HS-27A (cell line): Measurements from ENCODE around the gene RTN4RL2.

Experiments
- DNase-seq: peaks from one replicate; pipeline ENCODE4 v3.0.0-alpha.2; 2012; ENCODE audit warnings: low read depth, missing footprints

RTN4RL2 gene

DNA sequence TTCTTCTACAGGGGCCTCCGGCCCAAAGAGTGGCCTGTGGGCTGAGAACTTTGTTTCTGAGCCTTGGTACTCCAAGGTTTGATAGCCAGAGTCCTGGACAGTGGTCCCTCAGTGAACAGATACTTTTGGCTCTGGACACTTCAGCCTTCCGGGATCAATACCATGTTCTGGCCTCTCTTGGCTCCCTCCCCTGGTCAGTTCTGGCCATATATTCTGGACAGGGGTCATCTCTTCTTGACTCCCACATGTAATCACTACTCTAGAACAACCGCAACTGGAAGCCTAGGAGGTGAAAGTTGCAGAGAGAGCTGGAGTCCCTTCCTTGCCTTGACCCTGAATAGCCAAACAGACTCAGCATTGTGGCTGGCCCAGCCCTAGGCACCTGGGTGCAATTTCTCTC is 2.3 kb downstream of the RTN4RL2 start:
- DNase-seq = no peak

DNA sequence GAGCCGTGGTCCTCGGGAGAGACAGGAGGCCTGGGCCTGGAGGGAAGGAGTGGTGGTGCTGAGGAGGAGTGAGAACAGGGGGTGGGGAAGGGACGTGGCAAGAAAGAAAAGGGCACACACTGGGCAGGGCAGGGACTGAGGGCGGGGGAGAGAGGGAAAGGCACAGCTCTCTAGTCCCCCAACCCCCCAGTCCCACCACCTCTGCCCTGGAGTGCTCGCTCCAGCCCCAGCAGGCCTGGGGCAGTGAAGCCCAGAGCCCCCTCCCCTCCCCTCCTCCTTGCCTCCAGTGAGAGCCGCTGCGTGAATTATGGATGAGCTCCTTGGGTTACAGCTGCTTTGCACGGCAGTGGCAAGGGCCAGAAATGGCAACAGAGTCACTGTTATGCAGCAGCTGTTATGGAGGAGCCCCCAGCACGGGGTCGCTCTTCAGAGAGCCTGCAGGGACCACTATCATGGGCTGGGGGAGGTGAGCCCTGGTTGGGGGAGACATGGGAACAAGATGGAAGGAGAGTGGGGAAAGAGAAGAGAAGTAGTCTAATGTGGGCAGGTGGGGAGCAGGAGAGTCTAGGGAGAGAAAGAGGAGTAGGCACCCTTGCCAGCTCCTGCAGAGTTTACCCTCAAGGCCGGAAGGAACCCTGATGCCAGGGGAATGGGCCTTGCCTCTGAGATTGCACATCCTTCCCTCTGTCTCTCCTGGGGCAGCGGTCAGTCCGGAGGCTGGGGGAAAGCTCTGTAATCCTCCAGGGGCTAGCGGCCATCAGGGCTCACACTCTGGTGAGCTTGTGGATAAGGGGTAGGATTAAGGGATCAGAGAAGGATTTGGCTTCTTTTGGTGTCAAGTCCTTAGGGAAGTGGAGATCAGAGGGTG is 3.6 kb downstream of the RTN4RL2 start:
- DNase-seq = no peak

DNA sequence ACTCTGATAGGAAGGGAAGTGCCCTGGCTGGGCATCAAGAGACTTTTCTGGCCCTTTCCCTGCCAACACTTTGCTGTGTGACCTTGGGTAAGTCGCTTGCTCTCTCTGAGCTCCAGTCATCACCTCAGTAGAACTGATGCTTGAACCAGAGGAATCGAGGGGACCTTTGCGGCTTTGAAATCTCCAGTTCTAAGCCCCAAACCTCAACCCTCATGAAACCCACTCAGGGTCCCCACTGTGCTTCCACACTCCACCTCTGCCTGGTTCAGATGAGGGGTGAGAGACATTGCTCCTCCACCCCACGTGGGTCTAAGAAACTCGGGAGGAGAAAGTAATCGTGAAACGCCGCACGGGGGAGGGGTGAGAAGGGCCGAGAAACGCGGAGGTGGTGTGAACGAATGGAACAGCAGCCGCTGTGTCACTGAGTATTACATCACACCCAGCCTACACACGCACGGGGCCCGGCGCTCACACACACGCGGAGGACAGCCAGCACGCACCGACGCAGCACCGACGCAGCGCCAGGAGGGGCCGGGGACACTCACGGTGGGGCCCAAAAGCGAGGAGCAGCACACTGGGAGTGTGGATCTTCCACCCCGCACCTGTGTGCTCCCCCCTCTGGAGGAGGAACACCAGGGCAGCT is 4.3 kb downstream of the RTN4RL2 start:
- no peak for DNase-seq

DNA sequence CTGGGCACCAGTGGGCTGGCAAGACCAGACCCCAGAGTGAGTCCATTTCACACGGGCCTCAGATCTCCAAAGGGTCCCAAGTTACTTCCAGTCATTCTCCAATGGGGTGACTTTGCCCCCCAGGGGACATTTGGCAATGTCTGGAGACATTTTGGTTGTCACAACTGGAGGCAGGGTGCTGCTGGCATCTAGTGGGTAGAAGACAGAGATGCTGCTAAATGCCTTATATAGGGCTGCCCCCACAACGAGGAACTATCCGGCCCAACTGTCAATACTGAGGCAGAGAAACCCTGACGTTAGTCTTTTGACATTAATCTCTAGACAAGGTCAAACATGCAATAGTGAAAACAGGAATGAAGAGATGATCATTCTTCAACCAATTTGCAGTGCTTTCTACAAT is 6.4 kb downstream of the RTN4RL2 start:
- DNase-seq = no peak

DNA sequence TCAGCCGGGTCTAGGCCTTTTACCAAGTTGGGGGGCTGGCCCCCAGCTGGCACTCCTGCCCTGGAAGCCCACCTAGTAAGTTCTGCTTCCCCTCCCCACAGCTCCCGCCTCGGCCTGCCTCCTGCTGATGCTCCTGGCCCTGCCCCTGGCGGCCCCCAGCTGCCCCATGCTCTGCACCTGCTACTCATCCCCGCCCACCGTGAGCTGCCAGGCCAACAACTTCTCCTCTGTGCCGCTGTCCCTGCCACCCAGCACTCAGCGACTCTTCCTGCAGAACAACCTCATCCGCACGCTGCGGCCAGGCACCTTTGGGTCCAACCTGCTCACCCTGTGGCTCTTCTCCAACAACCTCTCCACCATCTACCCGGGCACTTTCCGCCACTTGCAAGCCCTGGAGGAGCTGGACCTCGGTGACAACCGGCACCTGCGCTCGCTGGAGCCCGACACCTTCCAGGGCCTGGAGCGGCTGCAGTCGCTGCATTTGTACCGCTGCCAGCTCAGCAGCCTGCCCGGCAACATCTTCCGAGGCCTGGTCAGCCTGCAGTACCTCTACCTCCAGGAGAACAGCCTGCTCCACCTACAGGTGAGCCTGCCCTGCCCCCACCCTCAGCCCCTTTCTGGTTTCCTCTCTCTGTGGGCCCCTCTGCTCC is 7.3 kb downstream of the RTN4RL2 start:
- DNase-seq = no peak

DNA sequence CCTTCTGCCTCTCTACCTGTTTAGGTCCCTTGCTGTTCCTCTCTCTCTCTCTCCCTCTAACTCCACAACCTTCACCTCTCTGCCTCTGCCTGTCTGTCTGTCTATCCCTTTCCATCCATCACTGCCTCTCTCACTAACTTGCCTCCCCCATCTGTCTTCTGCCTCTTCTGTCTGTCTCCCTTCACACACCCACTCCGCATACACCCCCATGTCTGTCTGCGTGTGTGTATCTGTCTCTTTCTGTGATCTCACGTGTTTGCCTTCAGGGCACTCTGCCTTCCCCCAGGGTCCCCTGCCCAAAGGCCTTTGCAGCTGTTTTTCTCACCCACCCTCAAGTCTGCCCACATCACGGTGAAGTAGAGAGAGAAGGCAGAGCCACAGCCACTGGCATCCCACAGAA is 7.9 kb downstream of the RTN4RL2 start:
- DNase-seq = no peak

DNA sequence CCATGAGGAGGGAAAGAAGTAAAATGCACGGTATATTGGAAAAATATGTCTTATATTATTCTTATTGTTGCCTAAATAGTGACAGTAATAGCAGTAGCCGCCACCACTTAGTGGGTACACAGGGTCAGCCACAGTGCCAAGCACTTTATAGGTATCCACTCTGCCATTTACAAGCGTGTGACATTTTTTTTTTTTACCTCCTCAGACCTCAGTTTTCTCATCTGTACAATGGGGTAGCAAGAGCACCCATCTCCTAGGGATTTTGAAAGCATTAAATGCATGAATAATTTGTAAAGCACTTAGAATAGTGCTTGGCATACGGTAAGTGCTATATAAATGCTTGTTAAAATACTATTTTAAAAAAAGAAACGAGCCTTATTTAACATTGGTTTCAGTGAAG is 8.9 kb downstream of the RTN4RL2 start:
- no peak for DNase-seq

DNA sequence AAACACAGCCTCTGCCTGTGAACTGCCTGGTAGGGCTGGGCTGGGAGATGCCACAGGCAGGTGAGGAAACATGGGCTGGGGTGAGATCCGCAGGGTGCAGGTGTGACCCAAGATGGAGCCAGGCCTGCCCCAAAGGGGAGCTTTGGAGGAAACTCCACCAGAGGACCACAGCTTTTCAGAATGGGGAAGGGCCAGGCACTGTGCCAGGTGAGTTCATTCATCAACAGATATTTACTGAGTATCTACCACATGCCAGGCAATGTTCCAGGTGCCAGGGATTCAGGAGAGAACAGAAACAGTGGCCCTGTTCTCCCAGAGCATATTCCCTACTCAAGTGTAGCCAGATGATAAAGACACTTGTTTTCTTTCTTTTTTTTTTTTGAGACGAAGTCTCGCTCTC is 11.2 kb downstream of the RTN4RL2 start:
- no peak for DNase-seq

DNA sequence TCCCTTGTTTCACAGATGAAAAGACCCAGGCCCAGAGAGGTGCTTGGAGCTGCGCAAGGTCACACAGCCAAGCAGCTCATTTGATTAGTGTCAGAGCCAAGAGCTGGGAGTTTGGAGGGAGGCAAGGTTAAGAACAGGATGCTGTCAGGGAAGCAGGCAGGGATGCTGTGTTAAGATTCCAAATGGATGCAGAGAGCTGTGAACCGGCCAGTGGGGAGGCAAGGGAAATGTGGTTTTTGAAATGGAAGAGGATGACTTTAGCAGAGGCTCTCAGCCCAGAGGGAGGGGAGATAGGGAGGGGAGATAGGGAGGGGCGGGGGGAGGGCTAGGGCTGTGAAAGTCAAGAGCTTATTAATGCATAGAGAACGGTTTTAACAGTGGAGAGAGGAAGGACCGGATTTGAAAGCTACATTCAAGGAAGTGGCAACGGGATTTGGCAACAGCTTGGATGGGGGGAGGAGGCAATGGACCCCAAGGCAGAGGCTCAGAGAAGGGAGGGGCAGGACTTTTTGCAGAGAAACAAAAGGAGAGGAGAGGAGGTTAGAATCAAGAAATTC is 13.0 kb downstream of the RTN4RL2 start:
- no peak for DNase-seq

DNA sequence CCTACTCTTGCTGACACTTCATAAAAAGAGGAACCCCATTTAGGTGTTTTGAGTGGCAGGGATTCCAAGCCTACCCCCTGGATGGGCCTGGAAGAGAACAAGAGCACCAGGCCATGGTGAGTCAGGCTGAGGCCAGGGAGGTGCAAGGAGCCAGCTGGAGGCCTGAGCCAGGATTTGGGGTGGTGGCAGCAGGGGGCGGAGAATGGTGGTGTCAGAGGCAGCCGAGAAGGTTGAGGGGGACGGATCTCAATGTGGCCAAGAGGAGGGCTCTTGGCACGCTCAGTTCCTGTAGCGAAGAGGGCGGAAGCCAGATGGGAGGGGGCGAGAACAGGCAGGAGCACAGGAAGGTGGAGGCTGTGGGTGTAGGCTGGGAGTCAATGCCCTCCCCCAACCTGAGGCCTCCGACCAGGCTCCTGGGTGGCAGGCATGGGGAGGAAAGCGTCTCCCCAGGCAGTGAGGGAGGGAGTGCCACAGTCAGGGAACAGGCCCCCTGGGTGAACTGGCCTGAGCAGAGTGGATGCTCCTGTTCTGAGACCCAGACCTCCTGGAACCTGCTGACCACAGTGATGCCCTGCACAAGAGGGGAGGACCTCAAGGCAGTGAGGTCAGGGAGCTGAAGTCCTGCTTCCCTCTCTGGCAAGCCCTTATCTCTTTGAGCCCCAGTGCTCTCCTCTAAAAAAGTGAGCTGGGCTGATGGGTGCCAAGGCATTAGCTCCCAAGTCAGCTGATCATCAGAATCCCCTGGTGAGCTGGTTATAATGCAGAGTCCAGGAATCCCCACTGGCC is 13.9 kb downstream of the RTN4RL2 start:
- DNase-seq = no peak

DNA sequence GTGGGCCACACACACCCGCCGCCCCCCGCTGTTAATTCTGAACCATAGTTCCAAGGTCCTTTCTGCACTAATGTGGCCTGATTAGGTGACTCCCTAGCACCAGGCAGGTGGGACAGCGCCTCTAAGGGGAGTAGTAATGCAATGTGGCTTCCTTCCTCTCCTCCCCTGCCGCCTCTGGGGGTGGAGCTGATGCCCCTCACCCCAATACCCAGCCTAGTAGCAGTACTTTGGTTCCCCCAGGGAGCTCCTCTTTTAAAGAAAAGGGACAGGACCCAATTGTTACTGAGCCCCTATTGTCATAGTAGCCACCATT is 14.4 kb downstream of the RTN4RL2 start:
- no peak for DNase-seq

DNA sequence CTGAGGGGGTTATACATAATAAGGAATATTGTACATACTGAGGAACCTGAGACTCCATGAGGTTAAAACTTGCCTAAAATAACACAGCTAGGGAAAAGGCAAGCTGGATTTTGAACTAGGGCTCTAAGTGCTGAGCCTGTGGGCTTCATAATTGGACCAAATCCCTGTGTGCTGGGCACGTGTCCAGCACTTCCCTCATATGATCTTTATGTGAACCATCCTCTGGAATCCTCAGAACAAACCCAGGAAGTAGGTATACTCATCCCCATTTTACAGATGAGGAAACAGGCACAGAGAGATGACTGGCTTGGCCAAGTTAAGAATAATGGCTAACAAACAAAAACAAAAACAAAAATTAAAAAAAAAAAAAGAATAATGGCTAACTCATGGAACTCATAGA is 14.9 kb downstream of the RTN4RL2 start:
- no peak for DNase-seq

DNA sequence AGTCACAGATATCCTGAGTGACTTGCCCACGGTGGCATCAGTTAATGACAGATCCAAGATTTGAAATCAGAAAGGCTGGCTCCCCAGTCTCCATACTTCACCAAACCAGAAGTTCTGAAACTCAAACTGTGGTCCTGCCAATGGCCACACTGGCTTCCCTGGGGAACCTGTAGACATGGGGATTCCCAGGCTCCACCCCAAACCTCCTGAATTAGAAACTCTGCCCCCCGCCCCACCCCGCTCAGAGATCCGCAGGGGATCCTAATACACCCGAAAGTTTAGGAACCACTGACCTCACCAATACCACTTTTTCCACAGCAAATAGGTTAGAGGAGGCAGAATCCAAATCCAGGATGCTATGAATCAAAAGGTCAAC is 15.3 kb downstream of the RTN4RL2 start:
- DNase-seq = no peak

DNA sequence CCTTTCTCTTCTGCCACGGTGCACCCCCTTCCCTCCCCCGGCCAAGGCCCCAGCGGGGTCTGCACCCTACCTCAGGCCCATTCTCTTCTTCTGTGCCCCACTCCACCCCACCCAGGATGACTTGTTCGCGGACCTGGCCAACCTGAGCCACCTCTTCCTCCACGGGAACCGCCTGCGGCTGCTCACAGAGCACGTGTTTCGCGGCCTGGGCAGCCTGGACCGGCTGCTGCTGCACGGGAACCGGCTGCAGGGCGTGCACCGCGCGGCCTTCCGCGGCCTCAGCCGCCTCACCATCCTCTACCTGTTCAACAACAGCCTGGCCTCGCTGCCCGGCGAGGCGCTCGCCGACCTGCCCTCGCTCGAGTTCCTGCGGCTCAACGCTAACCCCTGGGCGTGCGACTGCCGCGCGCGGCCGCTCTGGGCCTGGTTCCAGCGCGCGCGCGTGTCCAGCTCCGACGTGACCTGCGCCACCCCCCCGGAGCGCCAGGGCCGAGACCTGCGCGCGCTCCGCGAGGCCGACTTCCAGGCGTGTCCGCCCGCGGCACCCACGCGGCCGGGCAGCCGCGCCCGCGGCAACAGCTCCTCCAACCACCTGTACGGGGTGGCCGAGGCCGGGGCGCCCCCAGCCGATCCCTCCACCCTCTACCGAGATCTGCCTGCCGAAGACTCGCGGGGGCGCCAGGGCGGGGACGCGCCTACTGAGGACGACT is 15.9 kb downstream of the RTN4RL2 start:
- DNase-seq = no peak

DNA sequence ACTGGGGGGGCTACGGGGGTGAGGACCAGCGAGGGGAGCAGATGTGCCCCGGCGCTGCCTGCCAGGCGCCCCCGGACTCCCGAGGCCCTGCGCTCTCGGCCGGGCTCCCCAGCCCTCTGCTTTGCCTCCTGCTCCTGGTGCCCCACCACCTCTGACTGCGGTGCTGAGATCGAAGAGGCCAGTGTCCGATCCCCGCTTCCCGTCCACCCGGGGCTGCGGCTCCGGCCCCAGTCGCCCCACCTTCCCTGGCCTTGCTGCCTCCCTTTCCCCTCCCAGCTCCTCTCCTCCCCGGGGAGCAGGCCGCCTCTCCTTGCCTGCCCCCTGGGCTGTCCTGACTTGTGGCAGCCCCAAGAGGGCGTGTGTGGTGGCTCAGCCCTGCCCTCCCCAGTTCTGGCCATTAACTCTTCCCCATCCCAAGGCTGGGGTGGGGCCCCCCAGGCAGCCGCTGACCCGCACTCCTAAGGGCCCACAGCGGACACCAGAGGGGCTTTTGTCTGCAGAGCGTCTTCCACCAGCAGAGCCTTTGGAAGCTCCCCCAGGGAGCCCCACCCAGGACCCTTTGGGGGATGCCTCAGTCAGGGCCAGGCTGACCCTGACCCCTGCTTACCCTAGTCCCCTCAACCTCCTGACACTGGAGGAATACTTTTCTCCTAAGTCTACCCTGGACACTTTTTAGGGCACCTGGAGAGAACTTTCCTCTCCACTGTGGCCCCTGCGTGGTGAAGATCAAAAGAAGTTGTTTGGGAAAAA is 16.6 kb downstream of the RTN4RL2 start:
- no peak for DNase-seq

DNA sequence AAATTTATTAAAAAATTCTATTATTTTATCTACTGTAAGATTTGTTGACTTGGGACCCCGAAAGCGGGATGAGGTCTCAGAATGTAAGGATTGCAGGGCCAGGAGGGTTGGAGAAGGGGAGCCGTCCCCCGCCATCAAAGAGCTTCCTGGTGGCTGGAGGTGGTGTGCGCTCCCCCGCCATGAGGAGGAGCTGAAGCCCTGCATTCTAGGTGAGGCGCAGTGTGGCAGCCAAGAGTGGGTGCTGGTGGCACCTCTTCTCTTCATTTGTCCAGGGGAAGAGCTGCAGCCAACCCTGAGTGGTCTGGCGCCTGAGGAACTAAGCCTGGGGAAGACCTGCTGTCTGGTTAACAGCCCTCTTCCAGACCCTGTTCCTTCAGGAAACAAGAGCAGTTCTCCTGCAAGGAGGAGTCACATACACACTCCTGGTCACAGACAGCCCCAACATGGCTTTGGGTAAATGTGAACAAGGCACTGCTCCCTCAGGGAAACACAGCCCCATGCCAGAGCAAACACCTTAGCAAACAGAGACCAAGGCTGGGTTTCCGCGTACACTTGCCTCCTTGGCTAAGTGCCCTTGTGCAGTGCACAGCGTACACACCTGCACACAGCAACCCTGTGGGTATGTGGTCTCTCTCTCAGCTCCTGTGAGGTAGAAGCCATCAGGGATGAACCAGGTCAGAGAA is 17.3 kb downstream of the RTN4RL2 start:
- no peak for DNase-seq

DNA sequence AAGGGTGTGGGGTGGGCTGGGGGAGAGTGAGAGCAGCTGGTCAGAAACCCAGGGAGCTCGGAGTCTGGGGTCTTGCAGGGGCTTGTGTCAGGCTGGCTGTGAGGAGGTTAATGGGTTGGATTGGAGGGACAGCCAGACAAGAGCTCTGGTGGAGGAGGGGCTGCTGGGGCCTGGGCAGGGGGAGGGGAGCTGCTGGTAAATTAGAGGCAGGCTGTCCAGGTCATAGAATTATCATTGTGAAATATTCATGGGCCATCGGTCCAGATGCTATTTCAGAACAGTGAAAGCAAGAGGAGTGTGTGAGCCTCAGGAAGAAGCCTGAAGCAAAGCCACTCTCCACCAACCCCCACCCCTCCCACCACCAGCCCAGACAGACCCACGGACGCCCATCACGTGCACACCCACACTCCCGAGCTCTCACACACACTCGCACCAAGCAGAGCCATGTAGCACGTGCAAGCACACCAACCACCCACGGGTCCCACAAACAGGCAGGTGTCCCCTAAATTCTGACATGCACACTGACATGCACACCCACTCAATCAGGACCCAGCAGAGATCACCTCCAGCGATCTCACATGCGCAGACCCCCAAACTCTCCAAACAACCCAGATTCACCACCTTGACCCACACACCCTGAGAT is 18.8 kb downstream of the RTN4RL2 start:
- no peak for DNase-seq

DNA sequence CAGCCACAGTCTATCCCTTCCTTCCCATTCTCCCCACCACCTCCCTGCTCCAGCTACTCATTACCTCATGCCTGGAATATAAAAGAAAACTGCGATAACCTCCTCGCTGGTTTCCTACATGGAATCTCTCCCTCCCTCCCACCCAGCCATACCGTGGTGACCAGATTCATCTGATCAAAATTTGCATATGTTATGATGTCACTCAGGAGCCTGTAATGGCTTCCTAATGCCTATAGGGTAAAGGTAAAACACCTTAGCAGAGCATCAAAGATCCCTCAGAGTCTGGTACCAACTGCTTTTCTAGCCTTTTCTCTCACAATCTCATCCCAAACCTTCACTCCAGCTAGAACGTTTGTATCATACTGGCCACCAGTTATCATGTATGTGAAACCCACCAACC is 19.6 kb downstream of the RTN4RL2 start:
- DNase-seq = no peak

DNA sequence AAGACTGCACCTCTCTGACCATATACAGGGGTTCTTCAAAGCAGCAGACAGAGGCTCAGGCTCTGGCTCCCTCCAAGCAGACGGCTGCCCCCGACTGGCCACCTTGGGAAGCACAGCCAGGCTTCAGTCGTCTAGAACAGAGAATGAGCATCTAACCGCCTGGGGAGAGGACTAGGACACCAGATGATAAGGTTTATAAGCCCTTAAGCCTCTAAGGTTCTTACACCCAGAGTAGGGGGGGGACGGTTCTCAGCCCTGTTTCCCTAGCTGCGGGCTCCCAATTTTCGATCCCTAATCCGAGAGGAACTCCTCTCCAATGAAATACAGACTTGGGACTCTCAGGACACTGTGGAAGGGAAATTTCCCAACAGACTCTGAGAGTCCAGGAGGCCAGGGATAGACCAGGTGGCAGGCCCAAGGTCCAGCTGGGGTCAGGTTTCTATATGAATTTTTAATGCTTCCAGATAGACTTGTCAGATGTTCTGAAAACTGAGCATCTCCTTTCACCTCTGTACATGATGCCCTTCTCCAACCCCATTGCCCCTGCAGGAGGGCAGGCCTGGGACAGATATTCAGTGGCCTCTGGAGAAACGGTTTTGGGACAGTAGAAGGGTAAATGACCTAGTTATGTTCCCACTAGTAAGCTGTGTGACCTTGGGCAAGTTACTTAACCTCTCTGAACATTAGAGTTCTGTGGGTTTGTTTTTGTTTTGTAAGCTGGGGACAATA is 20.2 kb downstream of the RTN4RL2 start:
- no peak for DNase-seq
